Stimulated activated CD4-positive, alpha-beta T cell treated with anti-CD3 and anti-CD28 coated beads, Interleukin-2, amount 100 ng/mL, for 4 hours (primary cell): ENCODE data around the gene RIPPLY3.
"Not testable (repeated sequence)": the region's sequence is repeated elsewhere in the genome, so short reads cannot be mapped to it uniquely, and the experiment has no call there.

Experiments used
- DNase-seq: peaks from one replicate; pipeline ENCODE4 v3.0.0-alpha.2; 2020; ENCODE audit warnings: low read depth

Gene RIPPLY3

DNA sequence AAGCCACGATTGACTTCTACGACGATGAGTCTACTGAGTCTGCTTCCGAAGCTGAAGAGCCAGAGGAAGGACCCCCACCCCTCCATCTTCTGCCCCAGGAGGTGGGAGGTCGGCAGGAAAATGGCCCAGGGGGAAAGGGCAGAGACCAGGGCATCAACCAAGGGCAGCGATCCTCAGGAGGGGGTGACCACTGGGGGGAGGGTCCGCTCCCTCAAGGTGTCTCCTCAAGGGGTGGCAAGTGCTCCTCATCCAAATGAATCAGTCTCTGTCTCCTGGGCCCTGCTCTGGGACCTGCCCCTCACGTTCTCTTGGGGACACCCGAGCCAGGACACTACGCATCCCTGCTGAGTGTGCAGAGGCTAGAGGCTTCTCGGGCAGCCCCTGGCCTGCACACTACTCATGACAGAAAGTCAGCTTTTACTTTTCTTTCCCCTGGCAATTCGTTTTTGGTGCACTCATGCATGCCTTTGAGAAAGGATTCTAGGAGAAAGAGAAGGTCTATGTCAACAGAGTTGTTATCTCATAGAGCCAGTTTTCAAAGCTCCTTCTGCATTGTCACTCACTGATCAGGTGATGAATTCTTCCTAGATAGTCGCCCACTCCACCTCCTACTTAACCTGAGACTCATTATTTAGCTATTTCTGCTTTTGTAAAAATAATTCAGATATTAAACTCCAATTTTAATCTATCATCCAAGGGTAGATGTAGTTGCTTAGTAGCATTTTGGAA, 11.6 kb downstream of the RIPPLY3 start:
- DNase-seq = no peak

DNA sequence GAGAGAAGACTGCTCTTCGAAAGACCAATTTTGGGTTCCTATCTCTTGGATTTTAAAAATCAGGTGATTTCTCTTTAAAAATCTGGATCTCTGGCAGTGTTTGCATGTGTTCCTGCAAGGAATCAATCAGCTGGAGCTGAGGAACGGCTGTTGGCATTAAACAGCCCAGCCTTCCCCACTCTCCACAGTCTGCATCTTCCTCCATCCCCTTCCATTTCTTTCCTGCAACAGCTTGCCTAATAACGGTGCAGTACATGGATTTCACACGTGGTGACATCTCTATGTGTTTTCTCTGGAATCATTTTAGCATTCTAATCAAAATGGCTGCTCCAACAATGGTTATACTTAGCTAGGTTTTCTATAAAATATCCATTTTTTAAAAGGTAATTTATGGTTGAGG, 20.0 kb downstream of the RIPPLY3 start:
- no peak for DNase-seq

GRCh38 chr21:37028570-37028969, 22.1 kb downstream of the RIPPLY3 start:
- no peak for DNase-seq

GRCh38 chr21:37030864-37031263, 24.4 kb downstream of the RIPPLY3 start:
- no peak for DNase-seq

DNA sequence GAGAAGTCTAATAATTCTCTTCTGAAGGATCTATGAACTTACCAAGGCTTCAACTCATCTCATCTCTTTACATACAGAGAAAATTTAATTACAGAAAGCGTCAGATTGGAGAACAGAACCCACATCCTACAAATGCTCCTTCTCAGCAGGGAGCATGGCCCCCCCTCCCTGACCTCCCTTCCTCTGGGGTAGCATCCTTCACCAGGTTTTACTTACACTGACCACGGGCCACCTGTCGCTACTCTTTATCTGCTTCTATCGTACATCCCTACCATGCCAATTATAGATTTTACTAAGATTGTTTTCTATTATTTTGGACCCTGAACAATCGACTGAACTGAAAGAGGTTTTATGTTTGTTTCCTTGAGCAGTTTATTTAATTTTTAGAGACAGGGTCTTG, 25.8 kb downstream of the RIPPLY3 start:
- no peak for DNase-seq

DNA sequence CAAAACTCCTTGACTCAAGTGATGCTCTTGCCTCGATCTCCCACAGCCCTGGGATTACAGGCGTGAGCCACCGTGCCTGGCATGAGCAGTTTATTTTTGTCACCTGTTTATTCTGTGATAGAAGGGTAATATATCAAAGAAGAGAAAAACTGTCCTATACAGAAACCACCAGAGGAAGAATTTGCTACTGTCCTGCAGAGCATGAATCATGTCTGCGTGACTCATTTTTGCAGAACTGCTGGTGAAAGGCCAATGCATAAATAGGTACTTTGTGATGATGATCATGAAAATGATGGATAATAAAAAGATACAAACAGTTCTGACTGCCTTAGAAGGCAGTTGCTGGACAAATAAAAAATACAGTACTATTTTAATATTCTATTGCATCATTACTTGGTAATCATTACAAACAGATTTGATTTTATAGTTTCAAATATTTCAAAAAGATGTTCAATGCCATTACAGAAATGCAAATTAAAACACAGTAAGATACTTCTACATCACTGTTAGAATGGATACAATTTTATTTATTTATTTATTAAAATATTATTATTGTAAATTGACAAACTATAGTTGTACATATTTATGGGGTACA, 26.5 kb downstream of the RIPPLY3 start:
- no peak for DNase-seq

GRCh38 chr21:37034394-37034793, 27.9 kb downstream of the RIPPLY3 start:
- DNase-seq = not testable (repeated sequence)

- DNase-seq = no peak
These were observed 29.7 kb downstream of the RIPPLY3 start for GRCh38 chr21:37036177-37036576.

DNA sequence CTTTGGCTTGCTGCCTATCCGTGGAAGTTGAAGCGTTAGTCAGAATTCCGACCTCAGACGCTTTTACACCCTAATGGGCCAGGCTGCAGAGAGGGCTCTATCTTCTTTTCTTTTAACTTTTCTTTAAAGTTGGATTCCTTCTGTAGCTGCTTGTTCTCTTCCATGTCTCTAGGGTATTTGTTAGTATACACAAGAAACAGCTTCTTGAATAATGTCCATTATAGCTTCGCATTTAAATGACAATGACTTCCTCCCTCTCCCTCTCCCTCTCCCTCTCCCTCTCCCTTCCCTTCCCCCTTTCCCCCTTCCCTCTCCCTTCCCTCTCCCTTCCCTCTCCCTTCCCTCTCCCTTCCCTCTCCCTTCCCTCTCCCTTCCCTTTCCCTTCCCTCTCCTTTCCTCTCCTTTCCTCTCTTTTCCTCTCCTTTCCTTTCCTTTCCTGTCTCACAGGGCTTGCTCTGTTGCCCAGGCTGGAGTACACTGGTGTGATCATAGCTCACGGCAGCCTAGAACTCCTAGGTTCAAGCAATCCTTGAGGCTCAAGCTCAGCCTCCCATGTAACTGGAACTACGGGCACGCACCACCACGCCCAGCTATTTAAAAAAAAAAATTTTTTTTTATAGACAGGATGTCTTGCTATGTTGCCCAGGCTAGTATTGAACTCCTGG, 33.0 kb downstream of the RIPPLY3 start:
- no peak for DNase-seq

DNA sequence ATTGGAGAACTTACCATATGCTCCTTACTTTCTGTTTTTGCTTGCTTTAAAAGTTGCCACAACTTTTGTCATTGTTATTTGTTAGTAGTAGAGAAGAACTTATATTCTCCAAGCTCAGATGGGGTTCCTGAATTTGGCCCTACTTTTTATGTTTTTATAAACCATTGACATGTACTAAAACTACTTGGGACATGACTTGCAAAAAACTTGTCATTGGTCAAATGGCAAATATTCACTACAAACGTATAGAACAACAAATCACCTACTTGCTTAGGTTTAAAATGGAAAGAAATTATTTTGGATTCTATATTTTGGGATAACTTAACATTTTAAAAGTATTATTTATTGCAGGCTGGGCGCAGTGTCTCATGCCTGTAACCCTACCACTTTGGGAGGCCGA, 33.7 kb downstream of the RIPPLY3 start:
- no peak for DNase-seq

DNA sequence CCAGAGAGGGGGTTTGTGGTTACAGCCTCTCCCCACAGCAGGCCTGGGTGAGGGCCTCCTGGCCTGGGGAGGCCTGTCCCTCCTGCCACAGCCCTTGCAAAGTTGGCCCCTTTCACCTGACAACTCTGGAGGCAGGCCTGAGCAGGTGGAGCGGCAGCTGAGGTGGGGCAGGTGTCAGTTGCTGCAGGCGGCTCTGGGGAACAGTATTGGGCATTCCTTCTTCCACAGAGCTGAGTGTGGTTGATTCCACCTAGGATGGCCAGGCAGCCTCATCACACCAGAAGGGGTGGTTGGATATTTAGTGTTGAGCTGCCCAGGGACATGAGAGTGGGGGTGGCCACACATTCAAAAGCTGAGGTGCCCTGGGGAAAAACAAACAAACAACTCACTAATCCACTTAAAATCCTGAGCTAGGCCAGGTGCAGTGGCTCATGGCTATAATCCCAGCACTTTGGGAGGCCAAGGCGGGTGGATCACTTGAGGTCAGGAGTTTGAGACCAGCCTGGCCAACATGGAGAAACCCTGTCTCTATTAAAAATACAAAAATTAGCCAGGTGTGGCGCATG, 35.3 kb downstream of the RIPPLY3 start:
- no peak for DNase-seq

GRCh38 chr21:37043818-37044217, 37.3 kb downstream of the RIPPLY3 start:
- no peak for DNase-seq

GRCh38 chr21:37044643-37045042, 38.1 kb downstream of the RIPPLY3 start:
- DNase-seq = no peak

- no peak for DNase-seq
These were observed 38.6 kb downstream of the RIPPLY3 start for GRCh38 chr21:37045149-37045548.

DNA sequence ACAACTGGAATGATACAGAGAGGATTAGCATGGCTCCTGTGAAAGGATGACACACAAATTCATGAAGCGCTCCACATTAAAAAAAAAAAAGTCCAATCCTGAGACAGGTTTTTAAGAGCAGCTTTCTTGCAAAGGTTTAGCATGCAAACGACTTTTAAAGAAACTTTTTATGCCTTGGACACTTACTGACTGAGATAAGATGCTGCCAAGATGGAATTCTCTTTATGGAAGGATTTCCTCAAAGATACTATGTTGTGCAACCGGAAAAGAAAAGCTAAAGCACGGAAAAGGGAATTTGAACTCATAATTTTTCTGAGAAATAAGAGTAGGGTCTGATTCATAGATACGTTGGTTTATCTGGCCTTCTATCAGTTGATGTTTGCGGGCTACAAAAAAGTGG, 39.1 kb downstream of the RIPPLY3 start:
- DNase-seq = no peak

- no peak for DNase-seq
These were observed 40.6 kb downstream of the RIPPLY3 start for GRCh38 chr21:37047079-37047478.

- not testable (repeated sequence) for DNase-seq
These were observed 43.2 kb downstream of the RIPPLY3 start for GRCh38 chr21:37049741-37050140.

DNA sequence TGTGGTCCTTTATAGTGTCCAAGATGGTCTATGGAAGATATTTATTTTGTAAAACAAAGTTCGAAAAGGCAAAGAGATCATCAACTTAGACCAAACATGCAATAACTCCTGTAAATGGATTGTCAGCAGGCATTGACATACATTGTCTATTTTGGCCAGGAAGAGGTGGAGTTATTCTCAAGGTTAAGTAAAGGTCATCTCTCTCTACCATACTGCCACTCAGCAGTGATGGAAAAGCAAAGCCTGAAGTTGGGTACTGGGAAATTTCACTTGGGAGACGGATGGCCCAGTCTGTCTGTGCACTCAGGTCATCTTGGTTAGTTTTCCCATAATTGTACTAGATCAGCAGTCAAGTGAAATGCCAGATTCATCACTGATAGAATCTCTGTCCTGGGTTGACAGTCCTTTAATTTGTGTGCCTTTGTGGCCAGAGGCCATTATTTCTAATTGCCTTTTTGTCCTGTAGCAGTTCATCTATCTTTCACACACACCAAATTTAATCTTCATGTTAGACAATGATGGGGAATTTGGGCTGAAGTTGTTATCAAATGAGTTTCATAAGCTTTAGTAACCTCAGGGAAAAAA, 48.9 kb downstream of the RIPPLY3 start:
- DNase-seq = no peak

- DNase-seq = no peak
These were observed 51.1 kb downstream of the RIPPLY3 start for GRCh38 chr21:37057614-37058013.

DNA sequence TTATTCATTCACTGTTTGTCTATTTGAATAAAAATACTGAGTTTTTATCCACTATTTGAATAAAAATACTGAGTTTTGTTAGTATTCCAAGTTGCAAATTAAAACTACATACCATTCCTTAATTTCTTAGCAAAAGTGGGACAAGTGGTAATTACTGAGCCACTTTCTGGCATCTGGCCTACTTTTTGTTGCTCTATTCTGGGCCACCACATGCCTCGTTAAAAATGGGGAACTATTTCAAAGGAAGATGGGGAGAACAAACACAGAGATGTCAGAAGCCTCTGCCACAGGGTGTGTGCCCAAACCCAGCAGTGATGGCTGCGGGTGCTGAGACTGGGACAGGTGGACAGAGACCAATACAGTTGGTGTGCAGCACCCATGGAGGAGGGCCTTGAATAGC, 51.8 kb downstream of the RIPPLY3 start:
- no peak for DNase-seq

DNA sequence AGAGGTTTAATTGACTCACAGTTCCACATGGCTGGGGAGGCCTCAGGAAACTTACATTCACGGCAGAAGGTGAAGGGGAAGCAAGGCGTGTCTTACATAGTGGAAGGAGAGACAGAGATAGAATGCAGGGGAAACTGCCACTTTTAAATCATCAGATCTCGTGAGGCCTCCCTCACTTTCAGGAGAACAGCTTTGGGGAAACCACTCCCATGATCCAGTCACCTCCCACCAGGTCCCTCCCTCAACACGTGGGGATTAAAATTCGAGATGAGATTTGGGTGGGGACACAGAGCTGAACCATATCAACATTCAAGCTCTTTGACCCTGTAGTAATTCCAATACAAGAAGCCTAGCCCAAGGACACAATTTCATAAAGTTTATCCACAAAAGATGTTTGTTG, 52.7 kb downstream of the RIPPLY3 start:
- no peak for DNase-seq

GRCh38 chr21:37060296-37060695, 53.8 kb downstream of the RIPPLY3 start:
- DNase-seq = no peak
